Muscle of arm (tissue), 12 donors: ENCODE measurements around the gene ILF2. TPM values are rescaled to one million over a fixed set of nuclear protein-coding genes. Genes with fewer than 3 reads are reported as not detected.

Source experiments
- polyA plus RNA-seq, 12 donors: library from polyadenylated mRNA; unstranded; fragments of 120-200 nt; gene quantifications; one replicate each; pipeline ENCODE4 v1.2.1, GENCODE V29; 2013; ENCODE audit not compliant: insufficient read length in 12 of 12

ILF2 gene
- polyA plus RNA-seq, 12 donors: 131 to 211 (median 169) TPM; not detected in 1

Other genes with a start within 250 kb of the ILF2 start
- gene S100A7, start 210.3 kb downstream of the ILF2 start, polyA plus RNA-seq: not detected
- 100 to 1,000 TPM in 11 of 12 donors, not detected in 1; 152 to 697 (median 212) TPM for gene S100A6, start 135.0 kb downstream of the ILF2 start, polyA plus RNA-seq
- gene S100A5, start 130.1 kb downstream of the ILF2 start, polyA plus RNA-seq: under 1 TPM in 4 of 12 donors, not detected in 8; 0.22 to 0.45 (median 0.37) TPM
- gene S100A4, start 125.2 kb downstream of the ILF2 start, polyA plus RNA-seq: 100 to 1,000 TPM in 11 of 12 donors, not detected in 1; 113 to 274 (median 192) TPM
- 1 to 10 TPM in 5 of 12 donors, under 1 TPM in 5, not detected in 2; 0.35 to 3.5 (median 1.00) TPM for gene S100A3, start 121.7 kb downstream of the ILF2 start, polyA plus RNA-seq
- gene S100A2, start 105.1 kb downstream of the ILF2 start, polyA plus RNA-seq: 10 to 100 TPM in 2 of 12 donors, 1 to 10 TPM in 7, under 1 TPM in 1, not detected in 2; 0.89 to 14.0 (median 1.8) TPM
- 100 to 1,000 TPM in 1 of 12 donors, 10 to 100 TPM in 10, not detected in 1; 44.8 to 115 (median 49.2) TPM for gene S100A16, start 57.9 kb downstream of the ILF2 start, polyA plus RNA-seq
- 100 to 1,000 TPM in 1 of 12 donors, 10 to 100 TPM in 3, 1 to 10 TPM in 1, under 1 TPM in 5, not detected in 2; 0.29 to 118 (median 0.99) TPM for gene S100A14, start 54.7 kb downstream of the ILF2 start, polyA plus RNA-seq
- gene S100A13, start 43.5 kb downstream of the ILF2 start, polyA plus RNA-seq: 100 to 1,000 TPM in 1 of 12 donors, 10 to 100 TPM in 10, not detected in 1; 50.0 to 138 (median 67.6) TPM
- gene S100A1, start 42.6 kb downstream of the ILF2 start, polyA plus RNA-seq: 10 to 100 TPM in 4 of 12 donors, 1 to 10 TPM in 6, not detected in 2; 2.9 to 20.1 (median 7.0) TPM
- 100 to 1,000 TPM in 3 of 12 donors, 10 to 100 TPM in 8, not detected in 1; 80.0 to 120 (median 87.3) TPM for gene CHTOP, start 36.9 kb downstream of the ILF2 start, polyA plus RNA-seq
- 10 to 100 TPM in 11 of 12 donors, not detected in 1; 31.5 to 54.8 (median 50.2) TPM for gene SNAPIN, start 12.3 kb downstream of the ILF2 start, polyA plus RNA-seq
- gene NPR1, start 7.7 kb upstream of the ILF2 start, polyA plus RNA-seq: 10 to 100 TPM in 11 of 12 donors, not detected in 1; 12.0 to 16.5 (median 13.0) TPM
- 100 to 1,000 TPM in 1 of 12 donors, 10 to 100 TPM in 11; 34.5 to 239 (median 37.6) TPM for gene INTS3, start 57.1 kb upstream of the ILF2 start, polyA plus RNA-seq
- gene SLC27A3, start 104.4 kb upstream of the ILF2 start, polyA plus RNA-seq: 10 to 100 TPM in 11 of 12 donors, not detected in 1; 17.8 to 56.9 (median 19.3) TPM